ENCODE data around the gene APOL4.
A peak's percentile ranks its signal among the peaks of the same experiment; 100 is the strongest.
"Not testable (repeated sequence)": the region's sequence is repeated elsewhere in the genome, so short reads cannot be mapped to it uniquely, and the experiment has no call there.

Gene APOL4

GRCh38 chr22:36180928-36181327 is 20.7 kb downstream of the APOL4 start:
- DNase-seq = no peak

DNA sequence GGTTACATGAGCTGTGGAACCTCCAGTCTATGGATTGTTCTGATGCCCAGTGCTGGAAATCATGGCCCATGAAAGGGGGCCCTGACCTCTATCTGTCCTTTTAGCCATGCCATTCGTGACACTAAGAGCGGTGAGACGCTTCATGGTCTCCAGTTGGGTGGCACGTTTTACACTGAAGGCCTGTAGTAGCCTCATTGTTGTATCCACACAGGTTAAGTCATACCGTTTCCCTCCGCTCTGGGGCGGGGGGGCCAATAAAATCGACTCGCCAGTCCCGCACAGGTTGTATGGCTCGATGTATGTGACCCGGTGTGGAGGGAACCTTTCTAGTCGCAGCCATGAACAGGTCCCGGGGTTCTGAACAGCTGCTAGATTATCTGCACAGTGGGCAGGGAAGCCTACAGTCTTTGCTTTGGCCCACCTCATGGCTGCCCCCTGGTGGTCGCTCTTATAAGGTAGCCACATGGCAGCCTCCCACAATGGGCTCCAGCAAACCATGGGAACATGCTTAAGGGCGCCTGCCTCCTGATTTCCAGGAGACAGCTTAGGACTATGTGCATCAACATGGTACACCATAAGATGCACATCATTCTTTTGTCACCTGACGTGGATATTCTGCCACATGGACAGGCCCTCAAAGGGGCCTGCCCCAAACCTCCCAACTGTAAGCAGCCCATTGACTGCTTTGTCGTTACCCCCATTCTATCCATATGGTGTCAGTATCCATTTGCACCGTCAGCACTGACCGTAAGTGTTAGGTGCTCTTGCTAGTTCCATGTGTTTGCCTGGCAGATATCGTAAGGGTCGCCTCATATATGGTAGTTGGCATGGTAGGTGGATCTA is 21.4 kb downstream of the APOL4 start:
- DNase-seq = peak; percentile 88

DNA sequence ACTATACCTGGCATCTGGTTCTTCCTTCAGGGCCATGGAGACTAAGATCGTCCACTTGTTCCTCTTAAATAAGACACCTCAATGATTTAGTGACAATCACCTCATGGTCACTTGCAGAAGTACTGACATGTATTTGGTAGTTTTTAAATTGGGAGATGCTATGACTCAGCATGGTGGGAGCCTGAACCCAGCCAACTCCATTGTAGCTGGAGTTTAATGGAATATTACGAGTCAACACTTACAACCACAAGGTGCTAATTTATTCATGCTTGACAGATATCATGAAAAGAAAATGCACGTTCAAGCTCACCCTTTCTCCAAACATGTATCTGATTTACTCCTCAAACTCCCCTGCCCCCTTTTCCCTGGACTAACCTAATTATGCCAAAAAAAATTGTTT is 24.4 kb downstream of the APOL4 start:
- DNase-seq = no peak

DNA sequence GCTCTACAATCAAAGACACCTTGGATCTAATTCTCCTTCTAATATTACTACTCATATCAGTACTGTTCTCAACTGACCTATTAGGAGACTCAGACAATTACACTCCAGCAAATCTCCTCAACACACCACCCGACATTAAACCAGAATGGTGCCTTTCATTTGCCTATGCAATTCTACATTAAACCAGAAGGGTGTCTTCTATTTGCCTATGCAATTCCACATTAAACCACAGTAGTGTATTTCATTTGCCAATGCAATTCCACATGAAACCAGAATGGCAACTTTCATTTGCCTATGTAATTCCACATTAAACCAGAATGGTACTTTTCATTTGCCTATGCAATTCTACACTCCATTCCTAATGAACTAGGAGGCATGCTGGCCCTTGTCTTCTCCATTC is 25.7 kb downstream of the APOL4 start:
- no peak for DNase-seq

- no peak for DNase-seq
Measured at GRCh38 chr22:36171941-36172340, 29.7 kb downstream of the APOL4 start.

GRCh38 chr22:36166518-36167220 is 34.9 kb downstream of the APOL4 start:
- DNase-seq = no peak

DNA sequence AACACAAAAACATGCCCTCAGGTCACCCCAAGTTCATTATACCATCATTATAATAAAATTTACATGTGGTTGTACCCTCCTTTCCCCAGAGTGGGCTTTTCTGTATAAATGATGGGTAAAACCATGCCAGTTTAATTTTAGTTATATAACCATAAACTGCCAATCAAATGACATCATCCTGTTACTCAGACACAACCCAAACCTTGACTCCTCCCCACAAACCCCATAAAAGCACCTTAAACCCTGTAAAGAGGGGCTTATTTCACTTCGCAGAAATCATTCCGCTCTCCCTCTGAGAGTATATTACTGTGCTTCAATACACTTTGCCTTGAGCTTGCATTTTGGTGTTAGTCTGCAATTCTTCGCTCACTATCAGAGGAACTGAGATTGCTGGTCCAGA is 35.5 kb downstream of the APOL4 start:
- no peak for DNase-seq

DNA sequence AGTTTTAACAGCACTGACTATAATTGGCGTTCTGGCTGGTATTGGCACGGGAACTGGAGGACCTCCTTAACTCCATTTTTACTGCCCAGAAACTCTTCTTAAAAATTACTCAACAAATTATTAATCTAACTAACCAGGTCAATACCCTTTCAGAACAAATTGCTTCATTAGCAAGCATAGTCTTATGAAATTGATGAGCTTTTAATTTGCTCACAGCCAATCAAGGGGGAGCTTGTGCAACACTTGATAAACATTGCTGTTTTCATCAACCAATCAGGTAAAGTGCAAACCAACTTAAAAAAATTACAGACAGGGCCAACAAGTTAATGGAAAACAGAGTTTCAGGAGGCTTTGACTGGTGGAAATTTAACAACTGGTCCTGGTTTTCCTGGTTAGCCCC is 36.5 kb downstream of the APOL4 start:
- DNase-seq = no peak

DNA sequence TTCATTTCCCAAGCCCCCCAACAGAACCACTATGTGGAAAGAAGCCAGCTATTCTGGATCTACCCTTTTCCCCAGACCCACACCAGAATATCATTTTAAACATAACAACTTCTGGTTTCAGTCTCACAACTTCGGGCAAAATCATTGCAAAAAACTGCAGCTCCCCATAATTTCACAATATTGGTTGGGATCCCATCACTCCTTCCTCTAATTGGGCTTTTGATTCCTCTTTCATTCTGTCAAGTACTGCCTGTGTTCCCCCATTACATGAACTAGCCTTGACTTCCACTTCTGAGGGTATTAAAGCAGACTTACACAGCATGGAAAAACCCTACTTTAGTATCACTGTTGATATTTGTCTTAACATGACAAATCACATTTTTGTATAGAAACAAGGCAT is 37.0 kb downstream of the APOL4 start:
- DNase-seq = peak; percentile 95

DNA sequence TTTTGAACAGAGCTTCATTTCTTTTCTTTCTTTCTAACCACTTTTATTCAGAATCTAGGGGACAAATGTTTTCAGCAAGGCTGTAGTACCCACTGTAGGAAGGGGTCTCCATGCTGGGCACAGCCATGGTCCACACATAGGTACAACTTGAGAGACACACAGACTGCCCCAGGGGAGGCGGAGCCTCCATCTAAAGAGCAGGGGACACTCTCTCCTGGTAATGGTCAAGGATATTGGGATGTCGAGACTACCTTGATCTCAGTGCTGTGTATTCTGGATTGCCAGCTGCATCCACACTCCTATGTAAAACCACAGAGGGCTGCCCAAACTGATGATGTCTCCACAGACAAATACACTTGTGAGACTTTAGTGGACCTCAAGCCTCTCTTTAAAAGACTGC is 38.1 kb downstream of the APOL4 start:
- no peak for DNase-seq

DNA sequence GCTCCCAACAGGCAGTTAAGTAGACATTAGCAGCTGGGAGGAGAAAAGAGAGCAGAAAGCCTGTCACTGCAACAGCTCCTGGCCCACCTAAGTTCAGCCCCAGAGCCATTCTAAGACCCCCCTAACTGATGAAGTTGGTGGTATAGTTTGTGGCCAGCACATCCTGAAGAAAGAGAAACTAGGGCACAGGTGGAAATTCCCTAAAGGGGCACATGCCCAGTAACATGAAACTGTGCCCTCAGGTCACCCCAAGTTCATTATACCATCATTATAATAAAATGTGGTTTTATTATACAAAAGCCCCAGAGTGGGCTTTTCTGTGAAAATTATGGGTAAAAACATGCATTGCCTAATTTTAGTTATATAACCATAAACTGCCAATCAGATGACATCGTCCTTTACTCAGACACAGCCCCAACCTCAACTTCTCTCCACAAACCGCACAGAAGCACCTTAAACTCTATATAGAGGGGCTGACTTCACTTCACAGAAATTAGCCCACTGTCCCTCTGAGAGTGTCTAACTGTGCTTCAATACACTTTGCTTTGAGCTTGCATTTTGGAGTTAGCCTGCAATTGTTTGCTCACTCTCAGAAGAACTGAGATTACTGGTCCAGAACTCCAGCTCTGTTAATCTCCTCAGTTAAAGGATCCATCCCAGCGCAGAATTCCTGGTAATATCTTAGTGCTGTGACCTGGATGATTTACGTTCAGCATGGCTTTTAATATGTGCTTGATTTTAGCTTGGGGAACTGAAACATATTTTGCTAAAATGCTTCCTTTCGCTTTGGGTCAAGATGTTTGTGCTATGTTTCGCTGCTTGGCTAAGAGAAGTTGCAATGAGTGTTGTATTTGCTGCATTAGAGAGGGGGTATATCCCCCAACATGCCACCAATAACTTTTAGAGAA is 39.2 kb downstream of the APOL4 start:
- DNase-seq = peak; percentile 63

DNA sequence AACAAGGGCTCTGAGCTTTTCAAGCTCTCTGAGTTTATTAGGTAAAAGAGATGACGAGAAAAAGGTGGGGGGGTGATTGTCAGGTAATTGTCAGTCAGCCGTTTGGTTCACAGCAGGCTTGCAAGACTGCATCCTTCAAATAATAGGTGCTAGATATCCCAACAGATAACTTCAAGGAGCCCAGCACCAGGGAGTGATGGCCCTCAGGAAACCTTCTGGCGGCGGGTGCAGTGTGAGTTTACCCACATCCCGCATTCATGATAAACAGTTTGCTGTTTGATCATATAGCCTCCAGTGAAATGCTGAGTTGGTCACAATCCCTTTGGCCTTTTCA is 39.8 kb downstream of the APOL4 start:
- DNase-seq = not testable (repeated sequence)

DNA sequence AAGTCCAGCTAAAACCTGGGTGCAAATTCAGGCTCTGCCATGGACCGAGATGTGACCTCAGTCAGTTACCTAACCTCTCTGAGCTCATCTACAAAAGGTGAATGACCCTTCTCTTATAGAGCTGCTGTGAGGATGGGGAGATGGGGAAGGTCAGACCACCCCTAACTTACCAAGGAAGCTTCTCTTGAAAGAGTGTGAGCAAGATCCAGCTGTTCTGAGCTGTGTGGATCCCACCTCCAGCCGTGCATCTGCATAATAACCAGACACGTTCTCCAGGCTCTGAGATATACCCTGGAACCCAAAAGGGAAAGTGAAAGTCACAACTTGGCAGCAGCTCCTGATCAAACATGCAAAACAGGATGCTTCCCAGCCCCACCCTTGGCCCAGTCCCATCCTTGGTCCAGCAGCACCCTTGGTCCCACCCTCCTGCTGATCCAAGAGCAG is 41.1 kb downstream of the APOL4 start, which contains the start of gene APOL3:
Gene APOL3 (minus strand): TSS at position 257 of the 444 bp plus-strand sequence. CDS start 11,700 bp downstream, outside the sequence.
- DNase-seq = peak; percentile 87

- peak; percentile 93 for DNase-seq
Measured at GRCh38 chr22:36156515-36157419, 44.8 kb downstream of the APOL4 start.

DNA sequence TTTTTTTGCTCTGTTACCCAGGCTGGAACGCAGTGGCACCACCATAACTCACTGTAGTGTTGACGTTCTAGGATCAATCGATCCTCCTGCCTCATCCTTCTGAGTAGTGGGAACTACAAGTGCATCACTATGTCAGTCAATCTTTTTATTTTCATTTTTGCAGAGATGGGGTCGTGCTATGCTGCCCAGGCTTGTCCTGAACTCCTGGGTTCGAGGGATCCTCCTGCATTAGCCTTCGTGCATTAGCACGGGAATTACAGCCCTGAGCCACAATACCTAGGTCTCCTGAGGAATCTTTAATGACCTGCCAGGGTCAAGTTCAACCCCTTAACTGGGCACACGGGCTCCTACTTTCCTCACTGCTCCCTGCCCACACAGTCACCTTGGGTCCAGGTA is 45.5 kb downstream of the APOL4 start:
- DNase-seq = no peak

DNA sequence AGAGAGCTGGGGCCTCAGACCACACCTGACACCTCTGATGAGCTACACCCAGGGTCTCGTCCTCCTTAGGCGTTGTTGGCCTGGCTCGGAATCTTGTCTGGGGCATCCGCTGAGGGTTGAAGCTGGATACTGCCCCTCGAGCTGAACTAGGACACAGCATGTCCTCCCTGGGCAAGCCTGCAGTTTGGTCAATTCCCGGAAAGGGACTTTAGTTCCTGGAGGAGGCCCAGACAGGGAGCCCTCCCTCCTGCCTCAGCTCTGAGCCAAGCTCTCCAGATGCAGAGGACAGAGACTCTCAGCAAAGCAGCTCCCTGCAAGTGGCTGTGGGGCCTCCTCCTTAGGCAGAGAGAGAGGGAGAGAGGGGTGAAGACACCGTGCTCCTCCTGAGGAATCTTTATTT is 45.9 kb downstream of the APOL4 start:
- DNase-seq = no peak

GRCh38 chr22:36154423-36154945 is 47.1 kb downstream of the APOL4 start:
- DNase-seq = no peak

- no peak for DNase-seq
Measured at GRCh38 chr22:36153501-36154422, 47.8 kb downstream of the APOL4 start.

DNA sequence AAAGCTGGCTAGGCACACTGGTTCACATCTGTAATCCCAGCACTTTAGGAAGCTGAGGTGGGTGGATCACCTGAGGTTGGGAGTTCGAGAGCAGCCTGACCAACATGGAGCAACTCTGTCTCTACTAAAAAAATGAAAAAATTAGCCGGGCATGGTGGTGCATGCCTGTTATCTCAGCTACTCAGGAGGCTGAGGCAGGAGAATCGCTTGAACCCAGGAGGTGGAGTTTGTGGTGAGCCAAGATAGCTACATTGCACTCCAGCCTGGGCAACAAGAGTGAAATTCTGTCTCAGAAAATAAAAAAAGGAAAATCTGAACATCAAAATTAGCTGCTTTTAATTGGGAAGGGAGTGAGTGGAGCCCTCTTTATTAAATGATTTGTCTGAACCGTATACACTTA is 48.8 kb downstream of the APOL4 start:
- DNase-seq = not testable (repeated sequence)

DNA sequence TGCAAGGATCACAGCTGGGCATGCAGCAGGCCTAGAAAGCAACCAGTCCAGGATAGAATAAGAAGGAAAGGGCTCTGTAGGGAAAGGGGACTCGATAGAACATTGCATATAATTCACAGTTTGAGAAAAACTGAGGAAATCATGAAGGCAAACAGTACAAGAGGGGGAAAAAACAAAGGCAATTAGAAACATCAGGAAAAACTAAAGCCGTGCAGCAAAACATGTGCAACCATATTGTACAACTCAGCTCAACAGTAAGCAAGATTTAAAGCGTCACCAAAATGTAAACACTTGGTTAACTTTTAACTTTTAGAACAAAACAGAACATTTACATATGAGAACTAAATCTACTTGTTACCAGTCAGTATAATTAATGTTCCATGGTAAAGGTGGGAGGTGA is 49.5 kb downstream of the APOL4 start:
- DNase-seq = no peak
